ENCODE results near the gene ABCB4. TPM values are rescaled to one million over a fixed set of nuclear protein-coding genes. Genes with fewer than 3 reads are reported as not detected.
"Not testable (repeated sequence)": the region's sequence is repeated elsewhere in the genome, so short reads cannot be mapped to it uniquely, and the experiment has no call there.

Gene ABCB4
- total RNA-seq, 2 experiments from 2014 or later: 0.14 TPM; not detected in 1

DNA sequence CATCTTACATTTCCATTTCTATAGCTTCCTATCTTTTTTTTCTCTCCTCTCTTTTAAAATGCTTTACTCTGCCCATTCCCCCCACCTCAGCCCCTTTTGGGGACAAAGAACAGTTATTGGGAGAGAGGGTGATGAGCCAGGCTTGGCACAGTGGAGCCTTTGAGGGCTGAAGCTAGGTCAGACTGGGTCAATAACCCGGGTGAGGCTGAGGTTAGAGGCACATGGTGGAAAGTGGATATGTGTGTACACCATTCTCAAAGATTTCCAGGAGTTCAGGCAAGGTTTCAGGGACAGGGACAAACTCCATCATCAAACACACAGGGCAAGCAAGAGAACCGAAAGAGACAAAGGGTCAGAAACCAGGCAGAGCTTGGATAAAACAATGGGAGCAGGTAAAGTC lies 11.5 kb downstream of the ABCB4 start:
- no peak overlapping the region for H3K27ac Mint-ChIP-seq

DNA sequence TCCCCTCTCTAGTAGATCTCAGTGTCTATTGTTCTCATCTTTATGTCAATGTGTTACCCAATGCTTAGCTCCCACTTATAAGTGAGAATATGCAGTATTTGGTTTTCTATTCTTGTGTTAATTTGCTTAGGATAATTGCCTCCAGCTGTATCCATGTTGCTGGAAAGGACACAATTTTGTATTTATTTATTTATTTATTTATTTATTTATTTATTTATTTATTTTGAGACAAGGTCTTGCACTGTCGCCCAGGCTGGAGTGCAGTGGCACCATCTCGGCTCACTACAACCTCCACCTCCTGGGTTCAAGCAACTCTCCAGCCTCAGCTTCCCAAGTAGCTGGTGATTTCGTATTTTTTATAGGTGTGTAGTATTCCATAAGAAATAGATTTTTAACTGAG lies 15.0 kb downstream of the ABCB4 start:
- DNase-seq; POLR2A ChIA-PET; H3K27ac Mint-ChIP-seq; H3K4me3 Mint-ChIP-seq; CTCF ChIA-PET; intact Hi-C loops (cut with micrococcal nuclease); ATAC-seq; H3K36me3 Mint-ChIP-seq (ENCODE audit: low read depth); H3K9me3 Mint-ChIP-seq; H3K4me1 Mint-ChIP-seq (ENCODE audit: low read depth): not testable (repeated sequence)
- peaks cover 13% of the 10 kb centered on the region for H3K27me3 Mint-ChIP-seq

More for the DNA sequence above, 11.5 kb downstream of the ABCB4 start:
- ATAC-seq (no peak), DNase-seq (no peak)
- Mint-ChIP-seq H3K27me3 (peaks cover 13% of the 10 kb centered on the region), H3K36me3 (ENCODE audit: low read depth) (no peaks in the 10 kb centered on the region), H3K4me3 (no peak overlapping the region), H3K9me3 (no peaks in the 10 kb centered on the region), H3K4me1 (ENCODE audit: low read depth) (no peaks in the 10 kb centered on the region)
- ChIA-PET POLR2A (no interaction called here), CTCF (no interaction called here)
- intact Hi-C loops (cut with micrococcal nuclease): no loop called here
- TF ChIP-seq, protein P1, sequence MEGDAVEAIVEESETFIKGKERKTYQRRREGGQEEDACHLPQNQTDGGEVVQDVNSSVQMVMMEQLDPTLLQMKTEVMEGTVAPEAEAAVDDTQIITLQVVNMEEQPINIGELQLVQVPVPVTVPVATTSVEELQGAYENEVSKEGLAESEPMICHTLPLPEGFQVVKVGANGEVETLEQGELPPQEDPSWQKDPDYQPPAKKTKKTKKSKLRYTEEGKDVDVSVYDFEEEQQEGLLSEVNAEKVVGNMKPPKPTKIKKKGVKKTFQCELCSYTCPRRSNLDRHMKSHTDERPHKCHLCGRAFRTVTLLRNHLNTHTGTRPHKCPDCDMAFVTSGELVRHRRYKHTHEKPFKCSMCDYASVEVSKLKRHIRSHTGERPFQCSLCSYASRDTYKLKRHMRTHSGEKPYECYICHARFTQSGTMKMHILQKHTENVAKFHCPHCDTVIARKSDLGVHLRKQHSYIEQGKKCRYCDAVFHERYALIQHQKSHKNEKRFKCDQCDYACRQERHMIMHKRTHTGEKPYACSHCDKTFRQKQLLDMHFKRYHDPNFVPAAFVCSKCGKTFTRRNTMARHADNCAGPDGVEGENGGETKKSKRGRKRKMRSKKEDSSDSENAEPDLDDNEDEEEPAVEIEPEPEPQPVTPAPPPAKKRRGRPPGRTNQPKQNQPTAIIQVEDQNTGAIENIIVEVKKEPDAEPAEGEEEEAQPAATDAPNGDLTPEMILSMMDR (IDR thresholded peaks at IDR 0.05): no peak

- DNase-seq (no peak), ATAC-seq (no peak)
- ChIA-PET CTCF (no interaction called here), POLR2A (no interaction called here)
- Mint-ChIP-seq H3K27ac (no peak overlapping the region), H3K36me3 (ENCODE audit: low read depth) (no peaks in the 10 kb centered on the region), H3K27me3 (peaks cover 12% of the 10 kb centered on the region), H3K4me3 (no peak overlapping the region), H3K4me1 (ENCODE audit: low read depth) (no peaks in the 10 kb centered on the region), H3K9me3 (no peaks in the 10 kb centered on the region)
- intact Hi-C loops (cut with micrococcal nuclease): no loop called here
- TF ChIP-seq, protein P1 (IDR thresholded peaks at IDR 0.05): no peak
These were observed 15.5 kb downstream of the ABCB4 start for GRCh38 chr7:87459941-87460340.

DNA sequence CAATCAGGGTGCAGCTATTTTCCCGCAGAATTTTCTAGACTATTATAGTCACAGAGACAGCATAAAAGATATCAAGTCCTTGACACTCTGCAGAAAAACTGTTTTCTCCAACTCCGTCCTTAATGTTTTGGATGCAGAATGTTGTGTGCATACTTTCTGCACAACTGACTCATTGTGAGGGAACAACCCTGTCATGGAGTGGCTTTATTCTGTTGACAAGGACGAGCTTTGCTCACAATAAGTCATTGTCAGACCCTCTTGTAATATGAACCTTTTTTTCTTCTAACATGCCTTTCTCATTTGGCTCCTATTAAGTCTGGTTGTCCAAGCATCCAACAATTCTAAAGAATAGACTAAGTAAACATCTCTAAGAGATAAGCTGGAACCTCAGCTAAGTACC lies 17.3 kb downstream of the ABCB4 start:
- Mint-ChIP-seq H3K27me3 (peaks cover 8% of the 10 kb centered on the region), H3K4me1 (ENCODE audit: low read depth) (no peaks in the 10 kb centered on the region), H3K9me3 (no peaks in the 10 kb centered on the region), H3K27ac (no peak overlapping the region), H3K36me3 (ENCODE audit: low read depth) (no peaks in the 10 kb centered on the region), H3K4me3 (no peak overlapping the region)
- DNase-seq: no peak
- no peak for ATAC-seq
- POLR2A ChIA-PET: no interaction called here
- CTCF ChIA-PET: no interaction called here
- intact Hi-C loops (cut with micrococcal nuclease): no loop called here
- TF ChIP-seq, protein P1 (IDR thresholded peaks at IDR 0.05): no peak

- no peaks in the 10 kb centered on the region for H3K4me1 Mint-ChIP-seq (ENCODE audit: low read depth)
- TF ChIP-seq, protein P1 (IDR thresholded peaks at IDR 0.05): no peak
- H3K4me3 Mint-ChIP-seq: no peak overlapping the region
- H3K27me3 Mint-ChIP-seq: peaks cover 8% of the 10 kb centered on the region
- DNase-seq (no peak), ATAC-seq (no peak)
- POLR2A ChIA-PET: no interaction called here
- CTCF ChIA-PET: no interaction called here
- no peaks in the 10 kb centered on the region for H3K9me3 Mint-ChIP-seq
- intact Hi-C loops (cut with micrococcal nuclease): no loop called here
- no peak overlapping the region for H3K27ac Mint-ChIP-seq
- no peaks in the 10 kb centered on the region for H3K36me3 Mint-ChIP-seq (ENCODE audit: low read depth)
These were observed 19.2 kb downstream of the ABCB4 start for GRCh38 chr7:87456247-87456646.

DNA sequence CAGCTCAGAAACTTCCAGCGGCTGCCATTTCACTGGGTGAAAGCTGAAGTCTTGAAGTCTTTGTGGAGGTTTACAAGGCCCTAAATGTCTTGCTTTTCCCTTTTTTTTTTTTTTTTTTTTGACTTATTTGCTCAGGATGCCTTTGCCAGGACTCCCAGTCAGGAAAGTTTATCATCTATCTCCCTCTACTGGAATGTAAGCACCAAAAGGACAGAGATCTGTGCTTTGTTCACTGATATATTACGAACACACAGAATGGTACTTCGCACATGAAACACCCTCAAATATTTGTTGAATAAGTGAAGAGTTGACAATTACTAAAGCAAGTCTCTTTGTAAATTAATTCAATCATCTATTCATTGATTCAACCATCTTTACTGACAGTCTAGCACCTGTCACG lies 23.2 kb downstream of the ABCB4 start:
- peaks cover 7% of the 10 kb centered on the region for H3K27me3 Mint-ChIP-seq
- TF ChIP-seq, protein P1 (IDR thresholded peaks at IDR 0.05): no peak
- H3K36me3 Mint-ChIP-seq (ENCODE audit: low read depth): no peaks in the 10 kb centered on the region
- CTCF ChIA-PET: no interaction called here
- H3K27ac Mint-ChIP-seq: no peak overlapping the region
- intact Hi-C loops (cut with micrococcal nuclease): no loop called here
- no peaks in the 10 kb centered on the region for H3K9me3 Mint-ChIP-seq
- no peak overlapping the region for H3K4me3 Mint-ChIP-seq
- no peaks in the 10 kb centered on the region for H3K4me1 Mint-ChIP-seq (ENCODE audit: low read depth)
- POLR2A ChIA-PET: no interaction called here
- no peak for DNase-seq
- ATAC-seq: no peak
